Daoy (cell line): ENCODE measurements around the gene LAMTOR2. TPM values are rescaled to one million over a fixed set of nuclear protein-coding genes. Genes with fewer than 3 reads are reported as not detected.
"Not testable (repeated sequence)": the region's sequence is repeated elsewhere in the genome, so short reads cannot be mapped to it uniquely, and the experiment has no call there.

ENCODE experiments used
- DNase-seq: peaks from one replicate; pipeline ENCODE4 v3.0.0-alpha.2; 2015; ENCODE audit warnings: low read depth
- total RNA-seq: library from RNA; depleted of rRNA; stranded (reverse); fragments of >200 nt; shearing (Covaris generic); gene quantifications from 2 replicates; pipeline ENCODE4 v1.2.3, GENCODE V29; 2014

LAMTOR2 gene
- total RNA-seq, 1 experiment from 2014 or later, result 53.9 TPM

DNA sequence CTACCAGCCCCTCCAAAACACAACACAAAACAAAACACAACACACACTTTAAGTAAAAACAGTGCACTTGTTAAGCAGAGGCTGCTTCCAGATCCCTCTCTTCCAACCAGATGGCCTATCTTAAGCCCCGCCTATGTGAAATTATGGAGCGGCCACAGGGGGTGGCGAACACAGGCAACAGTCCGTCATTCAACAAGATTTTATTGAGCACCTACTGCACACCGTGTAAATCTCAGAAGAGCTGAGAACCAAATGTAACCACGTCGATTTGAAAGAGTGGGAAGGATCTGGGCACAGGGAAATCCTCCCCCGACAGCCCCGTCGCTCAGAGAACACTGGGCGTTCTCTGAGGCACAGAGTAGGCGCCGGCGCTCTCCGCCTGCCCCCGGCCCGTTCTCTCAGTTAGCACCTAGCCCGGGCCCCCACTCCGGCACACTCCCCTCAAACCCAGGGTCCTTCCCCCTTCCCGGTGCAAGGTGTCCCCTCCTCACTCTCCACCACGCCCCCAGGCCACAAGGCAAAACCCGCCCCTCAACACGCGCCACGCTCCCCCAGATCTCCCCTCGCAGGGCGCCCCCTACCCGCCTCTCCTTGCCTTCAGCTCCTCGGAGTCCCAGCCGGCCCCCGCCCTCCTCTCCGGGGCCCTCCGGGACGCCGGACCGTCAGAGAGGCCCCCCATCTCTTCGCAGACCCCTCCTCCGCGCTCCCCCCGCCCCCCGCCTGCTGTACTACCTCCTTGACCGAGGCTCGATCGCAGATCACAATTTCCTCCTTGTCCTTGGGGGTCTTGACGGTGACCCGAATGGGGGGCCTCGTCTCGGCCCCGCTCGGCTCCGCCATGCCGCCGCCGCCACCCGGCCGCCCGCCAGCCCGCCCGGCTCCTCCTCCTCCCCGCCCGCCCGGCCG is 1.5 kb upstream of the LAMTOR2 start:
- peak; percentile 68 for DNase-seq

DNA sequence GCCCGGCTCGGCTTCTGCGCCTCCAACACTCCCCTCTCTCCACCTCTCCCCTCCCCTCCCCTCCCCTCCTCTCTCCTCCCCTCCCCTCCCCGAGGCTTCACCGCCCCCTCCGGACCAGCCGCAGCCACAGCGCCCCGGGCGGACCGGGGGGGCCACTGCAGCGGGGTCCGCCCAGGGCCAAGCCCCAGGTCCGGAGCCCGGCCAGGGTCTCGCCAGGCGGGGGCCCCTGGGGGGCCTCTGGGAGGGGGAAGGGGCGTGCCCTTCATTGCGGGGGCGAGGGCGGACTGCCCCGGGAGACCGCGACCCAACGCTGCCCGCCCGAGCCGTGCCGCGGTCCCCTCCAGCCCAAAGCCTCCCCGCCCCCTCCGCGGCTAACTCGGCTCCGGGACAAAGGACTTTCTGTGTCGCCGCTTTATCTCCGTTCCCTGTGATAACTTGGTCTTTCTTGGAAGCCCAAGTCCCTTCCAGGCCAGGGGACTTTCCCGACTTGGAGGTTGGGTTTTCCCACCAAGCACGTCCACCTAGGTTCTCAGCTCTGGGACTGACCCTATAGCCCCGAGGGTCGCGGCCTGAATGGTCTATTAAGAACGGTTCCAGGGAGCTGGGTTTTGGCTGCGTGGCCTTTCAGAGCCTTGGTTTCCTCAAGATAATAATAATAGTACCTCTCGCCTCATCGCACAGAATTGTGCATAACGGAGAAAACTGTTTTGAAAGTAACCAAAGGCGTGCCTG is 648 bp upstream of the LAMTOR2 start, which contains the start of gene UBQLN4:
Gene UBQLN4 (minus strand): TSS at position 31 of the 732 bp plus-strand sequence. CDS start 97 bp downstream, outside the sequence.
- DNase-seq, result peak; percentile 93

DNA sequence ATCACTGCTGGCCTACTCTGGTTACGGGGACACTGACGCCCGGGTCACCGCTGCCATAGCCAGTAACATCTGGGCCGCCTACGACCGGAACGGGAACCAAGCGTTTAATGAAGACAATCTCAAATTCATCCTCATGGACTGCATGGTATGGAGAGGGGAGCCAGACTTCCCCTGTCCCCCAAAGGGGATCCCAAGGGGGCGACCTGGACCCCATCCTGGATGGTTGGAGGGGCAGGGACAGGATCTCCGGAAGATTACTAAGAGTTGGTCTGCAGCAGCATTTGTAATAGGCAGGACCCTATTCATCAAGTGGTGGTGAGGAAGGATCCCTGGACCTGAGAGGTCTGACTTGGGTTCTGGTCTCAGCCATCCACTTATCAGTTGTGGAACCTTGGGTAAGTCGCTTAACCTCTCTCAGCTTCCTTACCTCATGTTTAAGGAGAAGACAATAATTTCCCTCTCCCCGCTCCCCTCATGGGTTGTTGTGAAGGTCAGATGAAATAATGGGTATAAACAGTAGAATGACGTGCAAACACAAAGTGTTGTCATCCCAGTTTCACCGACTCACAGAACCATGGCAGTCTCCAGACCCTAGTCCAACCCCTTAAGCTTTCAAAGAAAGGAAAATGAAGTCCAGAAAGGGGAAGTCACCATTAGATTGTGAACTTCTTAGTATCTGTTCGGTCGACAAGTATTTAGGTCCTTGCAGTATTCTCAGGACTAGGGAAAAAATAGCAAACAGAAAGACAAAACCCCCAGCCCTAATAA is 883 bp downstream of the LAMTOR2 start:
- no peak for DNase-seq

DNA sequence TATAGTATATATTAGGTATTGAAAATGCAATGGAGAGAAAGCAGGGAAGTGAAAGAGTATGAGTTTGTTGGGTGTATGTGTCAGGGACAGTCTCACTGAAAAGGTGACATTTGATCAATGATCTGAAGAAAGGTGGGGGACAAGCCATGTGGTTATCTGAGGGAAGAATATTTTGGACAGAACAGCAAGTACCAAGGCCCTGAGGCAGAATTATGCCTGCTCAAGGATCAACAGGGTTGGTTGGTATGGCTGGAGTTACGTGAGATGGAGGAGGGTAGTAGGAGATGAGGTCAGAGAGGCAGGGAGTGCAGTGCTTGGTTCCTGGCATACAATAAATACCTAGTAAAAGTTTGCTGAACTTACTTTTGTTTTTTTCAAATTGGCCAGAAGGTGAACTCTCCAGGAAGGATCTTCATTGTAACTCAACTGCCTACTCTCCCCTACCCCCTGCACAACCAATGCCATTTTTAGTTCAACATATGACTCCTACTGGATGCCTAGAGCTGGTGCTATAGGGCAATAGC is 1.8 kb downstream of the LAMTOR2 start:
- DNase-seq, result no peak

DNA sequence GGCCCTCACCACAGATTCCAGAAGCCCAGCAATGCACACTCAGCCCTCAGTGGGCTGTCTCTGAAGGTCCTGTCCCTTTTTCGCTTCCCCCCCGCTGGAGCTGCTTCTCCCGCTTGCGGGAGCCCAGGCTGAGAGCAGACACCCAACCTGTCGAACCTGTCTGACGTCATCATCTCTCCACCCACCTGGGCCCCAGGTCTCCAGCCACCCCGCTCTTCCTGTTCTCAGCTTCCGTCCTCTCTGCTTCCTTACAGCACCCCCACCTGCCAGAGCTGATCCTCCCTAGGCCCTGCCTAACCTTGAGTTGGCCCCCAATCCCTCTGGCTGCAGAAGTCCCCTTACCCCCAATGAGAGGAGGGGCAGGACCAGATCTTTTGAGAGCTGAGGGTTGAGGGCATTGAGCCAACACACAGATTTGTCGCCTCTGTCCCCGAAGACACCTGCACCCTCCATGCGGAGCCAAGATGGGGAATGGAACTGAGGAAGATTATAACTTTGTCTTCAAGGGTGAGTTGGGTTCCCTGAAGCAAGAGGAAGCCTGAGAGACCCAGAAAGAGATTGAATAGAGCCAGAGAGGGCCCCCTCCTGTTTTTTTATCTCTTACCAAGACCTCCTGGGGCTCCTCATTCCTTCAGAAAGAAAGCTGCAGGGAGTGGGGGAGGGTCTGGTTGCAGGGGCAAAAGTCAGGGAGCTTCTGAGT is 6.5 kb downstream of the LAMTOR2 start, which contains the start of gene RAB25:
Gene RAB25 (plus strand): TSS at position 224 of the 700 bp plus-strand sequence. CDS start 241 bp downstream, at position 465.
- DNase-seq, result no peak

DNA sequence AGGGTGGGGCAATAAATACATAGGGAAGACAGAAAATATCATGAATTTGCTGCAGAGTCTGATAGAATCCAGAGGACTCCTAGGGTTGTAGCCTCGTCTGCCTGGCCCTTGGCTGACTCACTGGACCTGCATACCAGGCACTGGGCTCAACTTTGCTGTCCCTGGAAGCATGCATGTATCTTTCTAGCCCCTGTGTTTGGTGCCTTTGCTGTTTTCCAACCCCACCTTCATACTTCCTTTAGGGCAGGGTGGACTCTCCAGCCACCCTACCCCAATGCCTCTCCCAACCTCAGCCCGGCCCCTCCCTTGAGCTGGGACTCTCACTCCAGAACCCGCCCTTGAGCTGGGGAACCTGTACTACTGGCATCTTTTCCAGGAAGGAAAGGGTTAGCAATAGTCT is 7.6 kb downstream of the LAMTOR2 start:
- DNase-seq, result no peak

DNA sequence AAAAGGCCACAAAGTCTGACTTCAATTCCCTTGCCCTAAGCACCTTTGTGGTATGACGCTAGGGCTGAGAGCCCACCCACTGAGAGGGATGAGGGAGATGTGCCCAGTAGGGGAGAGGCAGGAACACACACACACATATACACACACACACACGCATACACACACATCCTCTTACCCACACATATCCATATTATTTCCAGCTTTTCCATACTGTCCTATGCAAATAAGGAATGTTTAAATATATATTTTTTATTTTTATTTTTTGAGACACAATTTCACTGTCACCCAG is 9.4 kb downstream of the LAMTOR2 start:
- DNase-seq, result peak; percentile 21

DNA sequence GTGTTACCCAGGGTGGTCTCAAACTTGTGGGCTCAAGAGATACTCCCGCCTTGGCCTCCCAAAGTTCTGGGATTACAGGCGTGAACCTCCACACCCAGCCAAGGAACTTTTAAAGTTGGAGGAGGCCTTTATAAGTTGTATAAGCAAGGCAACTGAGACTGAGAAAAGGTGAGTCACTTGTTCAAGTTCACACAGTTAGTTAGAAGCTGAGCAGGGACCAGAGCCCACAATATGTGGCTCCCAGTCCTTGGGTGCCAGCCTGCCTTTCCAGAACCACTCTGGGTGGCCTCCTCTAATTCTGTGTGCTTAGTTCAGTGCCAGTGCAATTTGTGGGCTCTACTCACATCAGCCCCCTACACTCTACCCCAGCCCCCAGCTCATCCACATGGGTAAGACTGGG is 10.0 kb downstream of the LAMTOR2 start:
- DNase-seq, result no peak

DNA sequence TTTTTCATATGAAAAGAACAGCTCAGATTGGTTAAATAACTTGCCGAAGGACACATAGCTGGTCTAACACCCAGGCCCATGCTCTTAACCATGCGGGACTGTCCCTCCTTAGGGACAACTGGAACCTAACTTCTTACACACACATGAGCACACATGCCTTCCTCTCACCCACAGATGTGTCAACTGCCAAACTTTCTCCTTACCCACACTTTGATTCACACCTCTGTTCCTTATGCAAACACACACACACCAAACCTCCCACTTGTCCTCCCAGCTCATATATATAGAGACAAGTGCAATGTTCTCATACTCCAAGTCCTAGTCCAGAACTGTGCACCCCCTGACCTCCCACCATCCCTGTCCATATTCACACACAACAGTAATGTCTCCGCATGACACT is 10.6 kb downstream of the LAMTOR2 start:
- DNase-seq, result no peak

DNA sequence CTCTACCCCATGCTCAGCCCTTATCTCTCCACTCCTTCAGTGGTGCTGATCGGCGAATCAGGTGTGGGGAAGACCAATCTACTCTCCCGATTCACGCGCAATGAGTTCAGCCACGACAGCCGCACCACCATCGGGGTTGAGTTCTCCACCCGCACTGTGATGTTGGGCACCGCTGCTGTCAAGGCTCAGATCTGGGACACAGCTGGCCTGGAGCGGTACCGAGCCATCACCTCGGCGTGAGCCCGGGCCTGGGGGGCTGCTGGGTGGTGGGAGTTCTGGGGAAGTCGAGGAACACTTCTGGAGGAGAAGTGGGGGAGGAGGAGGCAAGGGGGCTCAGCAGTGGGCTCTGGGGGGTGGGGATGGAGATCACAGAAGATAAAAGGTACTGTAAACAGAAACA is 11.3 kb downstream of the LAMTOR2 start:
- DNase-seq, result no peak

DNA sequence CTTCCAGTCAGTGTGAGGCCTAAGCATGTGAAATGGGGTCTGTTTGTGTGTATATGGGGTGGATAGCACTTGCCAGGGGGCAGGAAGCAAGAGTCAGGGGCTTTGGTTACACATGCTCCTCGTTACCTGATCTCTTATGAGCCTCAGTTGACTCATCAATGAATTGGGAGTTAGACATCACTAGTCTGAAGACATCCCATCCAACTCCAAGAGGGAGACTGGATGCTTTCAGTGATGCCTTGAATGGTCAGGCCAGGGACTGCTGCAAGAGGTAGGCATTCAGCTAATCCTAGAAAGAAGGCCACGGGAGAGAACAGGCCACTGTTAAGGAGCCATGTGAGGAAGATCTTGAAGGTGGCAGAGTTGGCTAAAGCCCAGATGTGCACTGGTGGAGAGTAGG is 12.7 kb downstream of the LAMTOR2 start:
- no peak for DNase-seq

DNA sequence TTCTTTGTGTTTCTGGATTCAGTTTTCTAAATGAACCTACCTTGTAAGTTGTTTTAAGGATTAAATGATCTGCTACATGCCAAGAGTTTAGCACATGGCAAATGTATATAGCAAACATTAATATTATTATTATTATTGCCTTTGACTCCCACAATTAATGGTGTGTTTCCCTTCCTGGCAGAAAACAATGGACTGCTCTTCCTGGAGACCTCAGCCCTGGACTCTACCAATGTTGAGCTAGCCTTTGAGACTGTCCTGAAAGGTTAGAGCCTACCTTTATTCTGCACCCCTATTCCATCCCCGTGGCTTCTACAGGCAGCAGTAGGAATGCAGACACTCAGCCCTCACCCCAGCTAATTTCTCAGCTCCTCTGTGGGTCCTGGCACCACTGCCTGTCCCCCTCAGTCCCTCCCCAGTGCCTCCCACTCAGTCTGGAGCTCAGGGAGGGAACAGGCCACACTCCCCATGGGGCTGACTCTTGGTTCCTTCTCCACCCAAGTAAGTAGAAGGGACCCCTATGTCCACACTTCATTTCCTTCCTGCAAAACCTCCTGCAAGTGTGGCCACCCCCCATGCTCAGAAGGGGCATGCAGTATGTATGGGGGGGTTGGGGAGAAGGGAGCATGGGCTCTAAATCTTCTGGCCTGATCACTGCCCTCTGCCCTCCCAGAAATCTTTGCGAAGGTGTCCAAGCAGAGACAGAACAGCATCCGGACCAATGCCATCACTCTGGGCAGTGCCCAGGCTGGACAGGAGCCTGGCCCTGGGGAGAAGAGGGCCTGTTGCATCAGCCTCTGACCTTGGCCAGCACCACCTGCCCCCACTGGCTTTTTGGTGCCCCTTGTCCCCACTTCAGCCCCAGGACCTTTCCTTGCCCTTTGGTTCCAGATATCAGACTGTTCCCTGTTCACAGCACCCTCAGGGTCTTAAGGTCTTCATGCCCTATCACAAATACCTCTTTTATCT is 15.2 kb downstream of the LAMTOR2 start:
- DNase-seq, result no peak

DNA sequence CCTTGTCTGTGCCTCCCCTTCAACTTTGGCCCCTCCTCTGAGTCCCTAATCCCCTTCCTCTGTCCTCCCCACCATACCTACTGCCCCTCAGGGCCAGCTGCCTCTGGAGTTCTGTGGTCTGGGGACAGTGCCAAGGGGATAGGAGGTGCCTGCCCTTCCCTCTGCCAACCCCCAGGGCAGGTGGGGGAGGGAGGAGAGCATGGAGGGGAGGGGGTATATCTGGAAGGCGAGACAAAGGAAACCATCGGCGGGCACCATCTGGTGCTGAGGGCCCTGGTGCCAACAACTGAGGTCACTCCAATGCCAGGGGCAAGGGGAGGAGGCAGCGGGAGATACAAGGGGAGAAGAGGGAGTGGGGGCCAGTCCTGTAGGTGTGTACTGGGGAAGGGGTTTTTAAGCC is 16.0 kb downstream of the LAMTOR2 start:
- no peak for DNase-seq

DNA sequence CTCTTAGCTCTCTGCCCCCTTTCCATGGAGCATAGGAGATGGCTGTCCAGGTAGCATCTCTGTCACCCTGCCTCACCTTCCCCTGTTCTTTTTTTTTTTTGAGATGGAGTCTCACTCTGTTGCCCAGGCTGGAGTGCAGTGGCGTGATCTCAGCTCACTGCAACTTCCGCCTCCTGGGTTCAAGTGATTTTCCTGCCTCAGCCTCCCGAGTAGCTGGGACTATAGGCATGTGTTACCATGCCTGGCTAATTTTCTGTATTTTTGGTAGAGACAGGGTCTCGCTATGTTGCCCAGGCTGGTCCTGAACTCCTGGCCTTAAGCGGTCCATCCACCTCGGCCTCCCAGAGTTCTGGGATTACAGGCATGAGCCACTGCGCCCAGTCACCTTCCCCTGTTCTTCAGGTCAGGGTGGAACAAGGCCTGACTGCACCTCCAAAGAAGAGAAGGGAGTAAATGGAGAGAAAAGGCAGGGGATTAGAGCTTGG is 16.8 kb downstream of the LAMTOR2 start:
- DNase-seq, result not testable (repeated sequence)

DNA sequence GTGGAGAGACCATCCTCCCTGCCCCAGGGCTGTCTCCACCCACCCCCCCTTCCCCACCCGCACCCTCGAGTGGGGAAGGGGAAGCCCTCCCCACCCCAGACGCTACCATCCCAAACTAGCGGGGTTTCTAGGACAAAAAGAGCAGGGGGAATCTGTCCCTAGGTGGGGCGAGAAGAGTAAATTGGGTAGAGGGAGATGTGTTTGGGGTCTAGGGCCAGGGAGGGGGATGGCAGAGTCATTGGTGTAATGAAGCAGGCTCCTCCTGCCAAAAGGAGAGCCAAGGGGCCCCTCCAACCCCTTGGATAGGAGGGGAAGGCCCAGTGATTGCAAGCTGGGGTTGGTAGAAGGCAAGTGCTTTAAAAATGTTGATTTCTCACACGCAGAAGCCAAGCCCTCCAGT is 17.7 kb downstream of the LAMTOR2 start:
- DNase-seq, result no peak

DNA sequence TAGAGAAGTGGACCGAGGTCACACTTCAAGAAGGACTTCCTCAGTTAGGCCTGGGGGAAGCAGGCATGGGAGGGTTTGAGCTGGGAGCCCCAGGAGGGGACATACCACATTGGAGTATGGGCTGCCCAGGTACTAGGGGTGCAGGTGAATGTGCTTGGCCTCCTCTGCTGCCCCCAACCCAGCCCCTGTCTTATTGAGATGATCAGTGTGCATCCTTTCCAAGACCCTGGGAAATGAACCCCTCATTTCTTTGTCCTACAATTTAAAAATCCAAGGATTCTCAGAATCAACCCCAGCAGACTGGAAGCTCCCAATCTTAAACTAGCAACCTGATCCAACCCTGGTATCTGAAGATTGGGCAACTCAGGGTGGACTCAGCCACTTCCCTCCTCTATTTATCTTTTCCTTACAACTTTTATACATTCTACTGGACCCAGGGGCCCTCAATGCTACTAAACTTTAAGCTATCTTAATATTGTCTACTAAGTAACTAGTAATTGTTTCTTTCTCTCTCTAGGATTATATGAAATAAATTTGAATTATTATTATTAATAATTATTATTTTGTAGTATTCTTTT is 18.6 kb downstream of the LAMTOR2 start:
- no peak for DNase-seq

DNA sequence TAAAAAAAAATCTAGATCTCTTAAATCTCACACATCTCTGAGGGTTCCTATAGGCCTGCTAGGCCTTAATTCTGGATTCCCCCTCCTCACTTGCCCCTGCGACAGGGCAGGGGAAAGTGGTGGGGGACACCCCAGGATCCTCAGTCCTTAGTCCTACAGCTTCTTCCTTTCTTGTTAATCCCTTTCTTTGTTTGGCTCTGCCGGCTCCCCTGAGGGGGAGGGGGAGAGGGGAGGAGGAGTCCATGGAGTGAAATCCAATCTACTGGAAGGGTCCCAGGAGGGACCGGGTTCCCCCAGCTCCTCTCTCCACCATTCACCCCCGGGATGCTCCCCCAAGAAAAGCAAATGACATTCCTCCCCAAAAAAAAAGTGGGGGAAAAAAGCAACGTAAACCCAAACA is 19.2 kb downstream of the LAMTOR2 start:
- no peak for DNase-seq

DNA sequence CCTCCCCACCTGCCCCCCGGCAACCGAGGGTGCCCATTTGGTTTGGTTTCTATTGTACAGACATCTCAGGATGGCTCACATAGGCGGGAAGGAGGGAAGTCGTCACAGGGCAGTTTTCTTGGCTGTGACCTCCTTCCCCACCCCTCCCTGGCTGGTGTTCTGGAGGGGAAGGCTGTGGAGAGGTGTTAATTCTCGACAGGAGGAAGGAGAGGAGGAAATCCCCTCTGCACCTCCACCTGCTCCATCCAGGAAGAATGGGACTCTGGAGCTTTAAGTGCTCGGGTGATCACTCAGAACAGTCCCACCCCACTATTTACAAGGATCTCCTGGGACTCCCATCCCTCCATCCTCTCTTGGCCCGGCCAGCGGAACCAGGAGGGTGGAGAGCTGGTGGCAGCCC is 20.1 kb downstream of the LAMTOR2 start:
- no peak for DNase-seq

DNA sequence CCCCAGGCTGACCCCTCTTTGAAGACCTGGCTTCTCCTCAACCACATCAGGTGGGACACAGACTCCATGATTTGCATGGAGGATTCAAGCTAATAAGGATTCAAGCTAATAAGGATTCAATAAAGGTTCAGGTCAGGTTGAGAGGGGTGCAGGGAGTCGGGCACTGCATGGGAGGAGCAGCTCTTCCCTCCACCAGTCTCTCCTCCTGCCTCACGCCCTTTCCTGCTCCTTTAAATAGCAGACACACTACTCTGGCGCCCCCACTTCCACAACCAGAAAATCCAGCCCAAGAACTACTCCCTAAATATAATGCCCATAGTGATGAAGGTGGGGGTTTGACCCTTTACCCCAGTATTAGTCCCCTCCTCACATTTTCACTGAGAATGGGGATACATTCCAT is 20.6 kb downstream of the LAMTOR2 start:
- no peak for DNase-seq

DNA sequence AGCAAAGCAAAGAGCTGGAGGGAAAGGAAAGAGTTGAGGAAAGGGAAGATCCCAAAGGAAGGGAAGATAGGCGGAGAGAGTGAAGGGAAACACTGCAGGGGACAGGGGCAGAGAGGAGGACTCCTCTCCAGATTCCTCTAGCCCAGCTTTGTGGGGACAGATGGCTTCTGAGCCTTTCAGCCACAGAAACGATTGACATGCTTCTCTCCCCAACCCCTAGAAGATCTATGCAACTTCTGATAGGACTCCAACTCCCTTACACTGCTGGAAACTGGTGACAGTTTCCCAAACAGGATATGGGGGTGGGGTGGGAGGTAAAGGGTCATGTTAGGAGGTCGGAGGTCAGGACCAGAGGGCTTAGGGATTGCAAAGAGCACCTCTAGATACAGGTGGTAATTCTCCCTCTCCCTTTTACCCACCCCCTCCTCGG is 21.2 kb downstream of the LAMTOR2 start:
- DNase-seq, result no peak
